ENCODE data around the gene ATP10A. TPM values are rescaled to one million over a fixed set of nuclear protein-coding genes. Genes with fewer than 3 reads are reported as not detected.

ATP10A gene
- total RNA-seq, 1 experiment from 2014 or later, result 2.1 TPM

DNA sequence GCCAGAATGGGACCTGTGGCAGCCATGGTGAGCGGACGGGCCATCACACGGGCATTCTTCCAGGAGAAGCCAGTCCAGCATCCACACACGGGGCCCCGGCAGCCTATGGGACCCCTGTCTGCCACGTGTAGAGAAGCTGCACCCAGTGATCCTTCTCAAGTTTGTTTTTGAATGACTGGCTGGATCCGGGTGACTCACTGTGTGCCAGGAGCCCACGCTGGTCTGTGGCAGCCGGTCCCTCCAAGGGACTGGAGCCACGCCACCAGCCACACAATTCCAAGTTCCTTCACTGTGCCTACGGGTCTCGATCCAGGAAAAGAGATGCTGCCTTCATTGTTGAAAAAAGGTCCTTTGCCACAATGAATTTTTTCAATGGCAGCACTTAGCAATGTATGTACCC lies 58.1 kb downstream of the ATP10A start (continued):
- TF ChIP-seq, protein P1, sequence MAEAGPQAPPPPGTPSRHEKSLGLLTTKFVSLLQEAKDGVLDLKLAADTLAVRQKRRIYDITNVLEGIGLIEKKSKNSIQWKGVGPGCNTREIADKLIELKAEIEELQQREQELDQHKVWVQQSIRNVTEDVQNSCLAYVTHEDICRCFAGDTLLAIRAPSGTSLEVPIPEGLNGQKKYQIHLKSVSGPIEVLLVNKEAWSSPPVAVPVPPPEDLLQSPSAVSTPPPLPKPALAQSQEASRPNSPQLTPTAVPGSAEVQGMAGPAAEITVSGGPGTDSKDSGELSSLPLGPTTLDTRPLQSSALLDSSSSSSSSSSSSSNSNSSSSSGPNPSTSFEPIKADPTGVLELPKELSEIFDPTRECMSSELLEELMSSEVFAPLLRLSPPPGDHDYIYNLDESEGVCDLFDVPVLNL (CRISPR knock-in tag; IDR thresholded peaks at IDR 0.05; ENCODE audit: borderline replicate concordance, low read depth), result no peak
- no peak for TF ChIP-seq TEAD4 (CRISPR knock-in tag; IDR thresholded peaks at IDR 0.05)
- TF ChIP-seq, protein P2, sequence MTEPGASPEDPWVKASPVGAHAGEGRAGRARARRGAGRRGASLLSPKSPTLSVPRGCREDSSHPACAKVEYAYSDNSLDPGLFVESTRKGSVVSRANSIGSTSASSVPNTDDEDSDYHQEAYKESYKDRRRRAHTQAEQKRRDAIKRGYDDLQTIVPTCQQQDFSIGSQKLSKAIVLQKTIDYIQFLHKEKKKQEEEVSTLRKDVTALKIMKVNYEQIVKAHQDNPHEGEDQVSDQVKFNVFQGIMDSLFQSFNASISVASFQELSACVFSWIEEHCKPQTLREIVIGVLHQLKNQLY (CRISPR knock-in tag; IDR thresholded peaks at IDR 0.05), result no peak

DNA sequence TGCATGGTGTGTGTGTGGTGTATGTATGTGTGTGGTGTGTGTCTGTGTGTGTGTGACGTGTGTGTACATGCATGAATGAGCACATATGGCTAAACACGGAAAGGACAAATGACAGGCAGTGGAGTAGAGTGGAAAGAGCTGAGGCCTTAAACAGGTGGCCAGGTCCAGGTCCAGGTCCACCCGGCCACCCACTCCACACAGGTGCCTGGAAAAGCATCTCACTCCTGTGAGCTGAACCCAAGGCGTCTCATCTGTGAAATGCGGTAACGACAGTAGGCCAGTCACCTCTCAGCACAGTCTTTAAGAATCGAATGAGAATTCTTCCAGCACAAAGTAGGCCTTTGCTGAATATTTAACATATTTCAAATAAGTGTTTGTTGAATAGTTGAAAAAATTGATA lies 58.7 kb downstream of the ATP10A start:
- no peak for TF ChIP-seq ZNF121 (CRISPR knock-in tag; IDR thresholded peaks at IDR 0.05)
- TF ChIP-seq SMAD4 (CRISPR knock-in tag; IDR thresholded peaks at IDR 0.05), result no peak
- TF ChIP-seq CREB1 (CRISPR knock-in tag; IDR thresholded peaks at IDR 0.05), result no peak
- TF ChIP-seq, protein P3, sequence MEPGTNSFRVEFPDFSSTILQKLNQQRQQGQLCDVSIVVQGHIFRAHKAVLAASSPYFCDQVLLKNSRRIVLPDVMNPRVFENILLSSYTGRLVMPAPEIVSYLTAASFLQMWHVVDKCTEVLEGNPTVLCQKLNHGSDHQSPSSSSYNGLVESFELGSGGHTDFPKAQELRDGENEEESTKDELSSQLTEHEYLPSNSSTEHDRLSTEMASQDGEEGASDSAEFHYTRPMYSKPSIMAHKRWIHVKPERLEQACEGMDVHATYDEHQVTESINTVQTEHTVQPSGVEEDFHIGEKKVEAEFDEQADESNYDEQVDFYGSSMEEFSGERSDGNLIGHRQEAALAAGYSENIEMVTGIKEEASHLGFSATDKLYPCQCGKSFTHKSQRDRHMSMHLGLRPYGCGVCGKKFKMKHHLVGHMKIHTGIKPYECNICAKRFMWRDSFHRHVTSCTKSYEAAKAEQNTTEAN (CRISPR knock-in tag; IDR thresholded peaks at IDR 0.05), result no peak
- TF ChIP-seq ZBTB21 (CRISPR knock-in tag; IDR thresholded peaks at IDR 0.05; ENCODE audit: borderline replicate concordance), result no peak
- TF ChIP-seq, protein P1 (CRISPR knock-in tag; IDR thresholded peaks at IDR 0.05; ENCODE audit: borderline replicate concordance, low read depth), result no peak
- TF ChIP-seq, protein P4, sequence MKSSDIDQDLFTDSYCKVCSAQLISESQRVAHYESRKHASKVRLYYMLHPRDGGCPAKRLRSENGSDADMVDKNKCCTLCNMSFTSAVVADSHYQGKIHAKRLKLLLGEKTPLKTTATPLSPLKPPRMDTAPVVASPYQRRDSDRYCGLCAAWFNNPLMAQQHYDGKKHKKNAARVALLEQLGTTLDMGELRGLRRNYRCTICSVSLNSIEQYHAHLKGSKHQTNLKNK (CRISPR knock-in tag; IDR thresholded peaks at IDR 0.05), result no peak
- TF ChIP-seq GTF2I (CRISPR knock-in tag; conservative IDR thresholded peaks at IDR 0.05), result no peak
- H3K27ac Mint-ChIP-seq, result no peak overlapping the region
- CTCF ChIA-PET, result no interaction called here

DNA sequence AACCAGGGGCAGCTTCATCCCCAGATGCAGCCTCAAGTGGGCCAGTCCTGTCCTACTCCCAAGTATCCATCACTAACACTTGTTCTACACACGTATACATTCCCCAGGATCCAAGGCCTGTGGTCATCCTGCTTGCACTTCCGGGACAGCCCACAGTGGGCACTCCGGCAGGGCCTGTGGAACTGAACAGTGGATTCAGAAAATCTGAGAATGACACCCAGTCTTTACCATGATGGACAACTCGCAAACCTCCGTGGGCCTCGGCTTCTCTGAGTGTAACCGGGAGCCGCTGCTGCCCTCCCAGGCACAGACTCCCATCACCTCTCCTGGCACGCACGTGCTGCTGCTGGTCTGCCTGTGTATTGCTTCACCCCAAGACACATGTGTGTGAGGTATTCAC lies 59.6 kb downstream of the ATP10A start:
- Mint-ChIP-seq H3K27me3 (ENCODE audit: low read depth) (no peaks in the 10 kb centered on the region), H3K9me3 (no peaks in the 10 kb centered on the region), H3K4me3 (no peak overlapping the region), H3K4me1 (peaks cover 23% of the 10 kb centered on the region), H3K36me3 (no peaks in the 10 kb centered on the region), H3K27ac (no peak overlapping the region)
- DNase-seq (ENCODE audit: low spot score) (no peak), ATAC-seq (no peak)
- CTCF ChIA-PET, result no interaction called here
- POLR2A ChIA-PET, result no interaction called here
- TF ChIP-seq JAZF1 (CRISPR knock-in tag; IDR thresholded peaks at IDR 0.05) (no peak), TCF7 (CRISPR knock-in tag; IDR thresholded peaks at IDR 0.05; ENCODE audit: low read depth) (no peak), ZNF263 (CRISPR knock-in tag; IDR thresholded peaks at IDR 0.05; ENCODE audit: low read depth) (no peak), NR3C1 (CRISPR knock-in tag; conservative IDR thresholded peaks at IDR 0.05; ENCODE audit: low read depth) (no peak), GABPB1 (CRISPR knock-in tag; IDR thresholded peaks at IDR 0.05) (no peak), ZNF219 (CRISPR knock-in tag; IDR thresholded peaks at IDR 0.05; ENCODE audit: borderline replicate concordance) (no peak), FOXP1 (CRISPR knock-in tag; IDR thresholded peaks at IDR 0.05; ENCODE audit: borderline replicate concordance) (no peak)
- TF ChIP-seq, protein P5, sequence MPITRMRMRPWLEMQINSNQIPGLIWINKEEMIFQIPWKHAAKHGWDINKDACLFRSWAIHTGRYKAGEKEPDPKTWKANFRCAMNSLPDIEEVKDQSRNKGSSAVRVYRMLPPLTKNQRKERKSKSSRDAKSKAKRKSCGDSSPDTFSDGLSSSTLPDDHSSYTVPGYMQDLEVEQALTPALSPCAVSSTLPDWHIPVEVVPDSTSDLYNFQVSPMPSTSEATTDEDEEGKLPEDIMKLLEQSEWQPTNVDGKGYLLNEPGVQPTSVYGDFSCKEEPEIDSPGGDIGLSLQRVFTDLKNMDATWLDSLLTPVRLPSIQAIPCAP (CRISPR knock-in tag; IDR thresholded peaks at IDR 0.05), result no peak
- TF ChIP-seq, protein P6, sequence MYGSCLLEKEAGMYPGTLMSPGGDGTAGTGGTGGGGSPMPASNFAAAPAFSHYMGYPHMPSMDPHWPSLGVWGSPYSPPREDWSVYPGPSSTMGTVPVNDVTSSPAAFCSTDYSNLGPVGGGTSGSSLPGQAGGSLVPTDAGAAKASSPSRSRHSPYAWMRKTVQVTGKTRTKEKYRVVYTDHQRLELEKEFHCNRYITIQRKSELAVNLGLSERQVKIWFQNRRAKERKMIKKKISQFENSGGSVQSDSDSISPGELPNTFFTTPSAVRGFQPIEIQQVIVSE (CRISPR knock-in tag; IDR thresholded peaks at IDR 0.05; ENCODE audit: borderline replicate concordance), result no peak
- TF ChIP-seq, protein P7, sequence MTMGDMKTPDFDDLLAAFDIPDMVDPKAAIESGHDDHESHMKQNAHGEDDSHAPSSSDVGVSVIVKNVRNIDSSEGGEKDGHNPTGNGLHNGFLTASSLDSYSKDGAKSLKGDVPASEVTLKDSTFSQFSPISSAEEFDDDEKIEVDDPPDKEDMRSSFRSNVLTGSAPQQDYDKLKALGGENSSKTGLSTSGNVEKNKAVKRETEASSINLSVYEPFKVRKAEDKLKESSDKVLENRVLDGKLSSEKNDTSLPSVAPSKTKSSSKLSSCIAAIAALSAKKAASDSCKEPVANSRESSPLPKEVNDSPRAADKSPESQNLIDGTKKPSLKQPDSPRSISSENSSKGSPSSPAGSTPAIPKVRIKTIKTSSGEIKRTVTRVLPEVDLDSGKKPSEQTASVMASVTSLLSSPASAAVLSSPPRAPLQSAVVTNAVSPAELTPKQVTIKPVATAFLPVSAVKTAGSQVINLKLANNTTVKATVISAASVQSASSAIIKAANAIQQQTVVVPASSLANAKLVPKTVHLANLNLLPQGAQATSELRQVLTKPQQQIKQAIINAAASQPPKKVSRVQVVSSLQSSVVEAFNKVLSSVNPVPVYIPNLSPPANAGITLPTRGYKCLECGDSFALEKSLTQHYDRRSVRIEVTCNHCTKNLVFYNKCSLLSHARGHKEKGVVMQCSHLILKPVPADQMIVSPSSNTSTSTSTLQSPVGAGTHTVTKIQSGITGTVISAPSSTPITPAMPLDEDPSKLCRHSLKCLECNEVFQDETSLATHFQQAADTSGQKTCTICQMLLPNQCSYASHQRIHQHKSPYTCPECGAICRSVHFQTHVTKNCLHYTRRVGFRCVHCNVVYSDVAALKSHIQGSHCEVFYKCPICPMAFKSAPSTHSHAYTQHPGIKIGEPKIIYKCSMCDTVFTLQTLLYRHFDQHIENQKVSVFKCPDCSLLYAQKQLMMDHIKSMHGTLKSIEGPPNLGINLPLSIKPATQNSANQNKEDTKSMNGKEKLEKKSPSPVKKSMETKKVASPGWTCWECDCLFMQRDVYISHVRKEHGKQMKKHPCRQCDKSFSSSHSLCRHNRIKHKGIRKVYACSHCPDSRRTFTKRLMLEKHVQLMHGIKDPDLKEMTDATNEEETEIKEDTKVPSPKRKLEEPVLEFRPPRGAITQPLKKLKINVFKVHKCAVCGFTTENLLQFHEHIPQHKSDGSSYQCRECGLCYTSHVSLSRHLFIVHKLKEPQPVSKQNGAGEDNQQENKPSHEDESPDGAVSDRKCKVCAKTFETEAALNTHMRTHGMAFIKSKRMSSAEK (CRISPR knock-in tag; IDR thresholded peaks at IDR 0.05; ENCODE audit: borderline replicate concordance), result no peak
- TF ChIP-seq, protein P8, sequence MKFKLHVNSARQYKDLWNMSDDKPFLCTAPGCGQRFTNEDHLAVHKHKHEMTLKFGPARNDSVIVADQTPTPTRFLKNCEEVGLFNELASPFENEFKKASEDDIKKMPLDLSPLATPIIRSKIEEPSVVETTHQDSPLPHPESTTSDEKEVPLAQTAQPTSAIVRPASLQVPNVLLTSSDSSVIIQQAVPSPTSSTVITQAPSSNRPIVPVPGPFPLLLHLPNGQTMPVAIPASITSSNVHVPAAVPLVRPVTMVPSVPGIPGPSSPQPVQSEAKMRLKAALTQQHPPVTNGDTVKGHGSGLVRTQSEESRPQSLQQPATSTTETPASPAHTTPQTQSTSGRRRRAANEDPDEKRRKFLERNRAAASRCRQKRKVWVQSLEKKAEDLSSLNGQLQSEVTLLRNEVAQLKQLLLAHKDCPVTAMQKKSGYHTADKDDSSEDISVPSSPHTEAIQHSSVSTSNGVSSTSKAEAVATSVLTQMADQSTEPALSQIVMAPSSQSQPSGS (CRISPR knock-in tag; IDR thresholded peaks at IDR 0.05; ENCODE audit: borderline replicate concordance, low read depth), result no peak

More for the DNA sequence above, 58.7 kb downstream of the ATP10A start:
- H3K27me3 Mint-ChIP-seq (ENCODE audit: low read depth), result no peaks in the 10 kb centered on the region
- no peaks in the 10 kb centered on the region for H3K9me3 Mint-ChIP-seq
- H3K4me3 Mint-ChIP-seq, result no peak overlapping the region
- POLR2A ChIA-PET, result no interaction called here
- no peak for ATAC-seq
- no peak for DNase-seq (ENCODE audit: low spot score)
- peaks cover 16% of the 10 kb centered on the region for H3K4me1 Mint-ChIP-seq
- no peaks in the 10 kb centered on the region for H3K36me3 Mint-ChIP-seq

All from WTC11 (cell line).